ENCODE measurements around the gene CORIN. TPM values are rescaled to one million over a fixed set of nuclear protein-coding genes. Genes with fewer than 3 reads are reported as not detected.

The CORIN gene
- total RNA-seq, 2 experiments from 2014 or later, result 0.56 TPM; not detected in 1

DNA sequence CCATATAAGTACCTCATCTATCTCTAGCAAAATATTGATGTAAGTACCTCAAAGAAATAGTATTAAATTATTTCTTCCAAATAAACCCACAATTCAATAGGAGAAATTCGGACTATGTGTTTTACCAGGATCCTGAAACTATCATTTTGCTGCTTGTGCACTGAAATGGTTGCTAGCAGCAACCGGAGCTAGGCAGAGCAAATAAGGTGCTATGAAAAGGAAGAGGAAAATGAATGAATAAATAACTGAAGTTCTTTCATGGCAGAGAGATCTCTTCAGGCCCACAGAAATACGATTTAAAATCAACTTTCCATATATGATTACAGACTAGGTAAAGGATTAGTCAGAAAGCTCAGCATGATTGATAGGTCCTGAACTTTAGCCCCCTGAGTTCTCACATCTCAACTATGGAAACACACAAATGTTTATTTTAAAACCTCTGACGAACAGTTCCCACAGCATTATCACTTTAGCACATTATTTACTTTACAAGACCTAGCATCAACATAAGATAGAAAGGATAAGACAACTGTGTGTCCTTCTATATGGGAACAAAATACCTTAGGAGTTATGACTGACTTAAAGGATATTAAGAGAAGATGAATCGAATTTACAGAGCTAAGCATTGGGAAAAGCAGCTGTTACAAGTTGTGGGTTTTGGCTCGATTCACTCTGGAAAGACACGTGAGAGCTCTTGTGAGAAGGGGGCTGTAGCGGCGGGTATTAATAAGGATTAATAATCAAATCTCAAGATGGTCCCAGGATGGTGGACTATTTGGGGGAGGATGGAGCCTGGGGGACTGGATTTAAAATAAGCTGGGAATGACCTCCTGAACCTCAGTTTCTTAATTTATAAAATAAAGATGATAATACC is 104.3 kb downstream of the CORIN start:
- CTCF ChIA-PET, result interaction anchor here (1.2 kb wide), 1 partner anchor 10 kb away, joined by 3 read pairs; no protein-coding TSS in a partner anchor
- Mint-ChIP-seq H3K9me3 (peaks cover 3% of the 10 kb centered on the region), H3K27me3 (peaks cover 4% of the 10 kb centered on the region), H3K4me1 (ENCODE audit: low read depth) (no peaks in the 10 kb centered on the region), H3K27ac (no peak overlapping the region), H3K4me3 (no peak overlapping the region), H3K36me3 (no peaks in the 10 kb centered on the region)
- POLR2A ChIA-PET, result no interaction called here
- DNase-seq, result no peak
- intact Hi-C loops (cut with micrococcal nuclease), result no loop called here

DNA sequence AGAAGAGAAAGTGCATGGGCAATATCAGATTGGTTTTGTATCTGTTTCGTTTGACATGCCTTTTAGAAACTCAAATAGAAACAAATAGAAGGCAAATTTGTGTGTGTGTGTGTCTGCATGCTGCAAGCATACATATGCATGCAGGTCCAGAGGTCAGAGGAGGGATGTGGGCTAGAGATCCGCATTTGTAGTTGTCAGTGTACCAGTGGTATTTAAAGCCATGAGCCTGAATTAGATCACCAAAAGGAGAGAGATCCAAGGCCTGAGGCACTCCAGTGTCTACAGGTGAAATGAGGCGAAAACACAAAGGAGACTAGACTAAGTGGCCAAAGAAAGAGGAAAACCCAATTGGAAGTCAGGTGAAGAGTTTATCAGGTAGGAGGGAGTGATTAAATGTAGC is 106.7 kb downstream of the CORIN start:
- POLR2A ChIA-PET, result no interaction called here
- Mint-ChIP-seq H3K9me3 (no peaks in the 10 kb centered on the region), H3K27me3 (peaks cover 4% of the 10 kb centered on the region), H3K27ac (no peak overlapping the region), H3K4me1 (ENCODE audit: low read depth) (no peaks in the 10 kb centered on the region), H3K4me3 (no peak overlapping the region), H3K36me3 (no peaks in the 10 kb centered on the region)
- intact Hi-C loops (cut with micrococcal nuclease), result no loop called here
- CTCF ChIA-PET, result no interaction called here
- no peak for DNase-seq

DNA sequence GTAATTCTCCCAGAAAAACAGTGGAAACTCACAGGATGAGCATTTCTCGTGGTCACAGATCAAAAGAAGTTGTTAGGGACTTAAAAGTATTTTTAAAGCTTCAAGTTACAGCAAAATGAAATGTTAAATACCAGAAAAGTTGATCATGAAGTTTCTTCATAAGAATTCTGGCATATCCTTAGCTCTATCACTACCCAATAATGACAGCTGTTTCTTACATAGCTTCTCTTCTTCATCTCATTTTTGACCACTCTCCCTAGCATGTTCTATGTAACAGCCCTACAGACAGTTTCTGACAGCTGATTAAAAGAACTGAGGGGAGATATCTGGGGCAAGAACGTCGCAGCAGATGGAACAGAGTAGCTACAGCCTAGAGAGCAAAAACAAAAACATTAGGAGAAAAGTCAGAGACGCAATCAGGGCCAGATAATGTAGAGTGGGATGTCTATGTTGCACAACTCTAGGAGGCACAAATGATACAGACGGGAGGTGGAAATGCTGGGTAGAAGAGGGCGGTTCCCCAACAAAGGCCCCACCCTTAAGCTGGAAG is 108.7 kb downstream of the CORIN start:
- Mint-ChIP-seq H3K4me1 (ENCODE audit: low read depth) (no peaks in the 10 kb centered on the region), H3K36me3 (no peaks in the 10 kb centered on the region), H3K27ac (no peak overlapping the region), H3K4me3 (no peak overlapping the region), H3K9me3 (no peaks in the 10 kb centered on the region), H3K27me3 (peaks cover 7% of the 10 kb centered on the region)
- ChIA-PET POLR2A (no interaction called here), CTCF (interaction anchor here (0.6 kb wide), 1 partner anchor 30 kb away, joined by 3 read pairs; no protein-coding TSS in a partner anchor)
- intact Hi-C loops (cut with micrococcal nuclease), result no loop called here
- DNase-seq, result no peak

DNA sequence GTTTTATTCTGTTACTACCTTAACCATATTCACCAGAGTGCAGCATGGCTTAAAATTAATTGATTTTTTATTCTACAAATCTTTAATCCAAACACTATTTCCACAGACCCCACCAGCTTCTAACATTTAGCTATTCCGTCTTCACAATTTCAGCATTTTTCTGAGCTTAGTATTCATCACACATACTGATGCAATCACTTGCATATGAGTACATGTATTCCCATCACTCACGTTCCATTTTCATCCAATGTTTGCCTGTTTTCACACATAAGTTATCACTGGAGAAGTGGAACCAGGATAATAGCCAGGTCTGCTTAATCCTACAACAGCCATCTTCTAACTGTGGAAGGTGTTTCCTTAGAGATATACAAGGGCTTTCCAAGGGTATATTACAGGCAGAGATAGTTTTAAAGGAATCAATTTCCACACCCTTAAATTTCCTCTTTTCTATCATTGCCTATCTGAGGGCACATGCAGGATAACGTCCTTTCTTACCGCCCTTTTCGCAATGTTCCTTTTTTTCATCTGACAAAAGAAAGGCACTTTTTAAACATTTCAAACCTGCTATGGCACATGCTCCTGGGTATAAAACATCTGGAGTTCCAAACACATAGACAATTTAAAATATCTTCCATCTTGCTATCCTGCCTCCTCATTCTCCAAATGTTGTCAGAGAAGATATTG is 115.8 kb downstream of the CORIN start:
- POLR2A ChIA-PET, result no interaction called here
- H3K36me3 Mint-ChIP-seq, result no peaks in the 10 kb centered on the region
- no peaks in the 10 kb centered on the region for H3K4me1 Mint-ChIP-seq (ENCODE audit: low read depth)
- H3K4me3 Mint-ChIP-seq, result no peak overlapping the region
- no peaks in the 10 kb centered on the region for H3K9me3 Mint-ChIP-seq
- CTCF ChIA-PET, result no interaction called here
- H3K27me3 Mint-ChIP-seq, result peaks cover 21% of the 10 kb centered on the region
- H3K27ac Mint-ChIP-seq, result no peak overlapping the region
- intact Hi-C loops (cut with micrococcal nuclease), result no loop called here
- DNase-seq, result no peak

DNA sequence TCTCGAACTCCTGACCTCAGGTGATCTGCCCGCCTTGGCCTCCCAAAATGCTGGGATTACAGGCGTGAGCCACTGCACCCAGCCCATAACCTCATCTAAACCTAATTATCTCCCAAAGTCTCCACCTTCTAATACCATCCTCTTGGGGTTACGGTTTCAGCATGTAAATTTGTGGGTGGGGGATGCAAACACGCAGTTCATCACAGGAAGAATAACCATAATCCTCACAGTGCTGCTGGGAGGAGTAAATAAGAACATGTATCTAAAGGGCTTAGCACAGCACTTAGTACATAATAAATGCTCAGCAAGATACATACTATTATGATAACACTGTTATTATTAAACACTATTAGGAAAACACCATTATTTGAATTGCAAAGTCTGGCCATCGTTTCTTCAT is 116.4 kb downstream of the CORIN start:
- CTCF ChIA-PET, result no interaction called here

DNA sequence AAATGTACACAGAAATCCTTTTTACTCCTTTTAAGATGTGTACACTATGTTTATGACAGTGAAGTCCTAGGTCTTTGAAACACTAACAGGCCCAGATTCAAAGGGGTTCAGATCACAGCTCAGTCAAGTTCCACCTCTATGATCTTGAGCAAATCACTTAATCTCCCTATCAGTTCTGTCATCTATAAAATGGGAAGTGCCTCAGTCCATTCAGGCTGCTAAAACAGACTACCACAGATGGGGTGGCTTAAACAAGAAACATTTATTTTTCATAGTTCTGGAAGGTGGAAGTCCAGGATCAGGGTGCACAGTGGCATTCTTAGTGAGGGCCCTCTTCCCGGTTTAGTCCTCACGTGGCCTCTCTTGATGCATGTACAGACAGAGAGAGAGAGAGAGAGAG is 117.1 kb downstream of the CORIN start:
- intact Hi-C loops (cut with micrococcal nuclease), result no loop called here
- DNase-seq, result no peak
- no peak overlapping the region for H3K27ac Mint-ChIP-seq

More for the DNA sequence above, 116.4 kb downstream of the CORIN start:
- POLR2A ChIA-PET, result no interaction called here
- no peaks in the 10 kb centered on the region for H3K9me3 Mint-ChIP-seq
- no peak overlapping the region for H3K4me3 Mint-ChIP-seq
- peaks cover 21% of the 10 kb centered on the region for H3K27me3 Mint-ChIP-seq
- intact Hi-C loops (cut with micrococcal nuclease), result no loop called here
- no peak overlapping the region for H3K27ac Mint-ChIP-seq
- no peaks in the 10 kb centered on the region for H3K36me3 Mint-ChIP-seq
- H3K4me1 Mint-ChIP-seq (ENCODE audit: low read depth), result no peaks in the 10 kb centered on the region
- DNase-seq, result no peak

DNA sequence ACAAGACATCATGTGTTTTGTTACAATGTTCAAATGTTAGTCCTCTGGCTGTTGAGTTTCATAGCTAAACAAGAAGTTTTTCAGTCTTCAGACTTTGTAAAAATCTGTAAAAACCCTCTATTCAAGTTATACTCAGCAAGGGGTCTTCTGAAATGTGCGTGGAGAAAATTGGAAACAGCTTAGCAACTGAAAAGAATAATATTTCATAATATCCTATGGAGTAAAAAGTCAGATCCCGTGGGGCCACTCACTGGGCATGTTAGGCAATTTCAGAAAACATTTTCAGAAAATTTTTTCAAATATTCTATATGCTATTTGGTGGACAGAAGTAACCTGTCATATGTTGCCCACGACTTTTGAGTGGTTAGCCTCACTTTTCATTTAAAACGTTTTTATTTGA is 118.3 kb downstream of the CORIN start:
- H3K27me3 Mint-ChIP-seq, result peaks cover 23% of the 10 kb centered on the region
- no peaks in the 10 kb centered on the region for H3K9me3 Mint-ChIP-seq
- no peaks in the 10 kb centered on the region for H3K4me1 Mint-ChIP-seq (ENCODE audit: low read depth)
- ChIA-PET POLR2A (no interaction called here), CTCF (no interaction called here)
- intact Hi-C loops (cut with micrococcal nuclease), result no loop called here
- H3K36me3 Mint-ChIP-seq, result no peaks in the 10 kb centered on the region
- H3K27ac Mint-ChIP-seq, result no peak overlapping the region
- no peak overlapping the region for H3K4me3 Mint-ChIP-seq
- no peak for DNase-seq

More for the DNA sequence above, 117.1 kb downstream of the CORIN start:
- no peaks in the 10 kb centered on the region for H3K4me1 Mint-ChIP-seq (ENCODE audit: low read depth)
- H3K27me3 Mint-ChIP-seq, result peaks cover 20% of the 10 kb centered on the region
- no peaks in the 10 kb centered on the region for H3K36me3 Mint-ChIP-seq
- CTCF ChIA-PET, result no interaction called here
- H3K9me3 Mint-ChIP-seq, result no peaks in the 10 kb centered on the region
- H3K4me3 Mint-ChIP-seq, result no peak overlapping the region
- POLR2A ChIA-PET, result no interaction called here

DNA sequence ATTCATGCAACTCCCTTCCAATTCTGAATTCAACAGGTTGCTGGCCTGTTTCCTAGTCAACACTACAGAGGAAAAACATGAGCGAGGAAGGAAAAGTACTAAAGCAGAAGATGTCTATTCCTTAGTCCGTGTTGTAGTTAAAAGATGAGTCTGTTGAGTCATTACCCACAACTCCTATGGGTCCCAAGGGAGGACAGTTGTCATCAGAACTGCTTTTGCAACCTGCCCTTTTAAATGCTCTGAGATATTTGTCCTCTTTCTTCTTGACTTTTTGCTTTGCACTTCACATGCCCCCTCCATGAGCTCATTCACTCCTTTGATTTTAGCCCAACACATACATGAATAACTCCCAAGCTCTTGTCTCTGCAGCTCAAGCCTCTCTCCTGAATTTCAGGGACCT is 119.2 kb downstream of the CORIN start:
- H3K27me3 Mint-ChIP-seq, result peaks cover 24% of the 10 kb centered on the region
- no peak overlapping the region for H3K27ac Mint-ChIP-seq
- POLR2A ChIA-PET, result no interaction called here
- H3K9me3 Mint-ChIP-seq, result no peaks in the 10 kb centered on the region
- CTCF ChIA-PET, result no interaction called here
- DNase-seq, result no peak
- intact Hi-C loops (cut with micrococcal nuclease), result no loop called here
- H3K36me3 Mint-ChIP-seq, result no peaks in the 10 kb centered on the region
- no peaks in the 10 kb centered on the region for H3K4me1 Mint-ChIP-seq (ENCODE audit: low read depth)
- no peak overlapping the region for H3K4me3 Mint-ChIP-seq

DNA sequence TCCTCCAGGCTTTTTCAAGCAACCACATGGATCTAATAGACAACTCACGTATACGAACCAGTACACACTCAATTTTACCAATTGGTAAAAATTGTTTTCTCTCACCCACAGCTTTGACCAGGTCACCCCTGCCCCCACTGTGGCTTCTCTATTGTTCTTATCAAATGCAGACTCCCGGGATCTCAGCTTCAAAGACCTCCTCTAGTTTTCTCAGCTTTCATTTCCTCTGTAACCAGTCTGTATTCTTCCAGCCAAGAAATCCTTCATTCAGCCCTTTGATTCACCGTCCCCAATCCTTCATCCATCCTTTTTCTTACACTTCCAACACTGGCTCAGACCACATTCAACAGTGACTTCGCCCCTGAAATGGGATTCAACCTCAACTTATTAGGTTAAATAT is 120.7 kb downstream of the CORIN start:
- intact Hi-C loops (cut with micrococcal nuclease), result no loop called here
- no peak for DNase-seq
- no peak overlapping the region for H3K4me3 Mint-ChIP-seq
- H3K27ac Mint-ChIP-seq, result no peak overlapping the region
- H3K9me3 Mint-ChIP-seq, result no peaks in the 10 kb centered on the region
- H3K27me3 Mint-ChIP-seq, result peaks cover 14% of the 10 kb centered on the region
- no peaks in the 10 kb centered on the region for H3K4me1 Mint-ChIP-seq (ENCODE audit: low read depth)
- no peaks in the 10 kb centered on the region for H3K36me3 Mint-ChIP-seq
- POLR2A ChIA-PET, result no interaction called here
- CTCF ChIA-PET, result interaction anchor here (1.4 to 1.5 kb wide), 2 partner anchors 119 to 370 kb away, joined by 3 read pairs; no protein-coding TSS in a partner anchor

DNA sequence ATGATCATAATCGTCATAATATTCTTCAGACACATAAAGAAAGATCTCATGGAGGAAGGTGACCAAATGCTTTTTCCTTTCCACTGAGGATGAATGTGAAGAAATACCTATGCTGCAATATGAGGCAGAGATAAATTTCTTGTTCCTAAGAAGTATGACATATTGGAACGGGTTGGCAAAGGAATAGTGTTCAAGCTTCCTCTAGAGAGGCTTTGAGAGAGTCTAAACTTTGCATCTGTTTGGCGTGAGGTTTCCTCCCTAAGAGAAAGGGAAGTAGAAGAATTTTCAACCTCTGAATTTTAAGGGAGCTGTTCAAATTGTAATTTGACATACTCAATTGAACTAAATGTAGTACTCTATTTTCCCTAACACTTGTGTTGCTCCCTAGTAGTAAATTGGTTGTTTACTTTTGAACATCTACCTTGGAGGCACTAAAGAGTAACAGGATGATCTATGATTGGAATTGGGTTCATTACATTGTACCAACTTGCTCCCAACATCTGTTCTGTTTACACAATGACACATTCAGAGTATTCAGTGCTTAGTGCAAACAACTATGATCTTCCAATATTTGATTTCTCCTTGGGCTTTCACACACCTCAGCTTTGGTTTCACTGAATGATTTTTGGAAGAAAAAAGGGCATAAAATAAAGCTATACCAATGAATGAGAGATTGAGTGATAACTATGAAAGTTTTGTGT is 122.0 kb downstream of the CORIN start:
- POLR2A ChIA-PET, result no interaction called here
- Mint-ChIP-seq H3K36me3 (no peaks in the 10 kb centered on the region), H3K4me1 (ENCODE audit: low read depth) (no peaks in the 10 kb centered on the region), H3K27me3 (peaks cover 18% of the 10 kb centered on the region), H3K4me3 (no peak overlapping the region), H3K9me3 (no peaks in the 10 kb centered on the region), H3K27ac (no peak overlapping the region)
- intact Hi-C loops (cut with micrococcal nuclease), result no loop called here
- DNase-seq, result no peak
- CTCF ChIA-PET, result interaction anchor here (1.4 to 1.5 kb wide), 2 partner anchors 121 to 371 kb away, joined by 3 read pairs; no protein-coding TSS in a partner anchor

DNA sequence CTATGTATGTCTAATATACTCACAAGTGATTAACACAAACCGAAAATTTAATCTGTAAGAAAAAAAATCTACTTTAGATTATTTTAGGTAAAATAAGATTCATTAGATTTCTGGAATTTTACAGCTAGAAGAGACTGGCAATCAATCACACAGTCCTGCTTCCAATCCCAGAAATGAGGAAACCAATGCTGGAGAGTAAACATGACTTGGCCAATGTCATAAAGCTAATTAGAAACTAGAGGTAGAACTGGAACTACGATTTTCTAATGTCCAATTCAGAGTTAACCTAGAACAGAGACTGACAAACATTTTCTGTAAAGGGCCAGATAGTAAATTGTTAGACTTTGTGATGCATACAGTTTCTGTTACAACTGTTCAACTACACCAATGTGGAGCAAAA is 123.6 kb downstream of the CORIN start:
- Mint-ChIP-seq H3K4me1 (ENCODE audit: low read depth) (no peaks in the 10 kb centered on the region), H3K4me3 (no peak overlapping the region), H3K36me3 (no peaks in the 10 kb centered on the region), H3K9me3 (no peaks in the 10 kb centered on the region), H3K27ac (no peak overlapping the region), H3K27me3 (peaks cover 24% of the 10 kb centered on the region)
- intact Hi-C loops (cut with micrococcal nuclease), result no loop called here
- DNase-seq, result no peak
- CTCF ChIA-PET, result interaction anchor here (1.1 kb wide), 1 partner anchor 46 kb away, joined by 3 read pairs; no protein-coding TSS in a partner anchor
- POLR2A ChIA-PET, result no interaction called here

DNA sequence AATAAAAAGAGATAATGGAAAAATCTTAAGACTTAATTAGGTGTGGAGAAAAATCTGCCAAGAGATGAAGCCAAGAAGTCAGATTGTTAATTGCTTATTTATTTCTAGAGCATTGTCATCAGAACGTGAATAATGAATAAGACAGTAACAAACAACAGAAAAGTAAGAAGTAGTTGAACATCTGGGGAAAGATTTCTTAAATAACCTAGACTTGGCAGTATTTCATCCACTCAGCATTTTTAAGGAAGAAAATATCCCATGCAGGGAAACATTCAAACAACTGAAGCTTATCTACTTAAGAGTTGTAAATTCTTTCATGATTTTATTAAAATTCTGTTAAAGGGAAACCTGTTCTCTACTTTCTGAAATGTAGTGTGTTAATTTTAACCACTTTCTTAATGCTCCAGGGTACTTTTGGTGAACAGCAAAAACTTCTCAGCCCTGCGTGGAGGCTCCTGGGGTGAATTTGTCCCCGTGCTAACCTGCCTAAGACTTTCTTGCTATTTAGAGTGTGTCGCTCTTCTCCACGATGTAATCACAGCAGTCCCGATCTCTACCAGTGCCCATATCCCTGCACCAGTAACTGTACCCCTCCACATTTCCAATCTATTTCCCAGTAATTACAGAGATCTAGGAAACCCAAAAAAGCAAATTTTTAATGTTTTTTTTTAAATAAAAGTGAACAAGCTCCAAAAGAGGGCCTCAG is 124.6 kb downstream of the CORIN start:
- Mint-ChIP-seq H3K36me3 (no peaks in the 10 kb centered on the region), H3K4me3 (no peak overlapping the region), H3K4me1 (ENCODE audit: low read depth) (no peaks in the 10 kb centered on the region), H3K9me3 (no peaks in the 10 kb centered on the region), H3K27me3 (peaks cover 28% of the 10 kb centered on the region), H3K27ac (no peak overlapping the region)
- ChIA-PET CTCF (no interaction called here), POLR2A (no interaction called here)
- DNase-seq, result no peak
- intact Hi-C loops (cut with micrococcal nuclease), result no loop called here

Measured in activated CD4-positive, alpha-beta memory T cell treated with anti-CD3 and anti-CD28 coated beads for 36 hours (primary cell).